ENCODE results near the gene PPP1R15A.
"Not testable (repeated sequence)": the region's sequence is repeated elsewhere in the genome, so short reads cannot be mapped to it uniquely, and the experiment has no call there.

Gene PPP1R15A

DNA sequence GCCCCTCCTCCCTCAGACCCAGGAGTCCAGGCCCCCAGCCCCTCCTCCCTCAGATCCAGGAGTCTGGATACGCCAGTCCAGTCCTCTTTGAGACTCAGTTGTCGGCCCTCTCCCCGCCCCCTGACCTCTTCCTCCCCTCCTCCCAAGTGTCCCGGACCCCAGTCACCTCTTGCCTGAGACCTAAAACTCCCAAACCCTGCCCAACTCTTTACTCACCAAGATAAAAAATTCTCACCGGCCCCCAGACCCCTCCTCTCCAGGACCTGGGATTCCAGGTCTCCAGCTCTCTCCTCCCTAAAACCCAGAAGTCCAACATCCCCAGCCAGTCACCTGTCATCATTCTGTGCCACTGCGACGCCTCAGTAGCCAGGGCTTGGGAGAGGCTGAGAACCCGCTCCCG lies 34.5 kb upstream of the PPP1R15A start:
- H3K36me3 ChIP-seq (ENCODE audit: control insufficient read depth in 1 of 2, insufficient read depth in 2 of 2, low read length in 2 of 2) = no peaks in the 10 kb centered on the region
- H3K4me3 ChIP-seq (ENCODE audit: low read depth in 1 of 2, low read length in 2 of 2) = no peak overlapping the region
- H3K27ac ChIP-seq (ENCODE audit: low read depth, low read length) = no peak overlapping the region
- no peak overlapping the region for H3K9ac ChIP-seq (ENCODE audit: low read depth in 1 of 2, low read length in 2 of 2)
- H3K27me3 ChIP-seq (ENCODE audit: control insufficient read depth in 1 of 2, insufficient read depth in 2 of 2, low read length in 2 of 2) = no peaks in the 10 kb centered on the region
- peaks cover 6 to 13% of the 10 kb centered on the region in 2 donors for H3K4me1 ChIP-seq (ENCODE audit: control insufficient read depth in 1 of 2, insufficient read depth in 2 of 2, low read length in 2 of 2)
- H3K9me3 ChIP-seq (ENCODE audit: control insufficient read depth in 1 of 2, low read length in 2 of 2) = no peaks in the 10 kb centered on the region

DNA sequence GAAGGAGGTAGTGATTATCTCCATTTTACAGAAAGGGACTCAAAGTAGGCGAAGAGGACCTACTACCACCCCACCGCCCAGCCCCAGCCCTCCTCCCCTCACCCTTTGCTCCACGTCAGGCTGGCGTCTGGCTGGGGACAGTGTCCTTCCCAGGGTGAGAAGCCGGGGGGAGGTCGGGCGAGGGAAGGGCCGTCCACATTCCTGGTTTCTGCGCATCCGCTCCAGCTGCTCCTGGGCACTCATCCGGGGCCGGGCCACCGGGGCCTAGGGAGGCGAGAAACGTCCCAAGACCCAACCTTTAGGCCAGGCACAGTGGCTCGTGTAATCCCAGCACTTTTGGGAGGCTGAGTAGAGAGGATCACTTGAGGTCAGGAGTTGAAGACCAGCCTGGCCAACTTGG lies 31.2 kb upstream of the PPP1R15A start:
- no peaks in the 10 kb centered on the region for H3K27me3 ChIP-seq (ENCODE audit: control insufficient read depth in 1 of 2, insufficient read depth in 2 of 2, low read length in 2 of 2)
- peaks cover 3 to 9% of the 10 kb centered on the region in 2 donors for H3K4me1 ChIP-seq (ENCODE audit: control insufficient read depth in 1 of 2, insufficient read depth in 2 of 2, low read length in 2 of 2)
- no peaks in the 10 kb centered on the region for H3K9me3 ChIP-seq (ENCODE audit: control insufficient read depth in 1 of 2, low read length in 2 of 2)
- no peak overlapping the region for H3K9ac ChIP-seq (ENCODE audit: low read depth in 1 of 2, low read length in 2 of 2)
- H3K4me3 ChIP-seq (ENCODE audit: low read depth in 1 of 2, low read length in 2 of 2) = no peak overlapping the region
- H3K27ac ChIP-seq (ENCODE audit: low read depth, low read length) = no peak overlapping the region
- H3K36me3 ChIP-seq (ENCODE audit: control insufficient read depth in 1 of 2, insufficient read depth in 2 of 2, low read length in 2 of 2) = peaks cover 3 to 4% of the 10 kb centered on the region in 2 donors

DNA sequence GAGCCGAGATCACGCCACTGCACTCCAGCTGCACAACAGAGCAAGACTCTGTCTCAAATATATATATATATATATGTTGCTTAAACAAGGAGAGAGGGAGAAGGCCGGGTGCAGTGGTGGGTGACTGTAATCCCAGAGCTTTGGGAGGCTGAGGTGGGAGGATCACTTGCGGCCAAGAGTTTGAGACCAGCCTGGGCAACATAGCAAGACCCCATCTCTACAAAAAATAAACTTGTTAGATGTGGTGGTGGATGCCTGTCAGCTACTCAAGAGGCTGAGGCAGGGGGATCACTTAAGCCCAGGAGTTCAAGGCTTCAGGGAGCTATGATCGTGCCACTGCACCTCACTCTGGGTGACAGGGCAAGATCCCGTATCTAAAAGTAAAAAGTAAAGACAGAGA lies 30.6 kb upstream of the PPP1R15A start:
- Histone ChIP-seq H3K4me3 (ENCODE audit: low read depth in 1 of 2, low read length in 2 of 2) (no peak overlapping the region), H3K36me3 (ENCODE audit: control insufficient read depth in 1 of 2, insufficient read depth in 2 of 2, low read length in 2 of 2) (peaks cover 3 to 4% of the 10 kb centered on the region in 2 donors), H3K9ac (ENCODE audit: low read depth in 1 of 2, low read length in 2 of 2) (no peak overlapping the region), H3K27ac (ENCODE audit: low read depth, low read length) (no peak overlapping the region), H3K4me1 (ENCODE audit: control insufficient read depth in 1 of 2, insufficient read depth in 2 of 2, low read length in 2 of 2) (peaks cover 0 to 4% of the 10 kb centered on the region in 2 donors), H3K27me3 (ENCODE audit: control insufficient read depth in 1 of 2, insufficient read depth in 2 of 2, low read length in 2 of 2) (no peaks in the 10 kb centered on the region), H3K9me3 (ENCODE audit: control insufficient read depth in 1 of 2, low read length in 2 of 2) (no peaks in the 10 kb centered on the region)

- Histone ChIP-seq H3K4me3 (ENCODE audit: low read depth in 1 of 2, low read length in 2 of 2) (no peak overlapping the region), H3K27me3 (ENCODE audit: control insufficient read depth in 1 of 2, insufficient read depth in 2 of 2, low read length in 2 of 2) (no peaks in the 10 kb centered on the region), H3K9me3 (ENCODE audit: control insufficient read depth in 1 of 2, low read length in 2 of 2) (no peaks in the 10 kb centered on the region), H3K9ac (ENCODE audit: low read depth in 1 of 2, low read length in 2 of 2) (no peak overlapping the region), H3K36me3 (ENCODE audit: control insufficient read depth in 1 of 2, insufficient read depth in 2 of 2, low read length in 2 of 2) (peaks cover 3 to 4% of the 10 kb centered on the region in 2 donors), H3K4me1 (ENCODE audit: control insufficient read depth in 1 of 2, insufficient read depth in 2 of 2, low read length in 2 of 2) (no peaks in the 10 kb centered on the region), H3K27ac (ENCODE audit: low read depth, low read length) (no peak overlapping the region)
Measured at GRCh38 chr19:48842789-48843162, 29.4 kb upstream of the PPP1R15A start.

DNA sequence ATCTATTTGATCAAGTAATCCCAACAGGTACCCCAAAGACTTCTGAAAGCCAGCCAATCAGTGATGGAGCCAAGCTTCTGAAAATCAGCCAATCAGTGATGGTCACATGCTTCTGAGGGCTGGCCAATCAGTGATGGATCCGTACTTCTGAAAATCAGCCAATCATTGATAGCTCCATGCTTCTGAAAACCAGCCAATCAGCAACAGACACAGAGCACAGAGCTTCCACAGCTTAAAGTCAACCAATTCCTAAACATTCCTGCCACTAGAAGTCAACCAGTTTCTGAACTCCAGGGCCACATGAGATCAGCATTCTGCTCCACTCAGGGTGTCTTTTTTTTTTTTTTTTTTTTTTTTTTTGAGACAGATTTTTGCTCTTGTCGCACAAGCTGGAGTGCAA lies 27.7 kb upstream of the PPP1R15A start:
- H3K9me3 ChIP-seq (ENCODE audit: control insufficient read depth in 1 of 2, low read length in 2 of 2) = no peaks in the 10 kb centered on the region
- H3K9ac ChIP-seq (ENCODE audit: low read depth in 1 of 2, low read length in 2 of 2) = no peak overlapping the region
- no peaks in the 10 kb centered on the region for H3K27me3 ChIP-seq (ENCODE audit: control insufficient read depth in 1 of 2, insufficient read depth in 2 of 2, low read length in 2 of 2)
- H3K36me3 ChIP-seq (ENCODE audit: control insufficient read depth in 1 of 2, insufficient read depth in 2 of 2, low read length in 2 of 2) = peaks cover 3 to 4% of the 10 kb centered on the region in 2 donors
- no peaks in the 10 kb centered on the region for H3K4me1 ChIP-seq (ENCODE audit: control insufficient read depth in 1 of 2, insufficient read depth in 2 of 2, low read length in 2 of 2)
- no peak overlapping the region for H3K27ac ChIP-seq (ENCODE audit: low read depth, low read length)
- no peak overlapping the region for H3K4me3 ChIP-seq (ENCODE audit: low read depth in 1 of 2, low read length in 2 of 2)

DNA sequence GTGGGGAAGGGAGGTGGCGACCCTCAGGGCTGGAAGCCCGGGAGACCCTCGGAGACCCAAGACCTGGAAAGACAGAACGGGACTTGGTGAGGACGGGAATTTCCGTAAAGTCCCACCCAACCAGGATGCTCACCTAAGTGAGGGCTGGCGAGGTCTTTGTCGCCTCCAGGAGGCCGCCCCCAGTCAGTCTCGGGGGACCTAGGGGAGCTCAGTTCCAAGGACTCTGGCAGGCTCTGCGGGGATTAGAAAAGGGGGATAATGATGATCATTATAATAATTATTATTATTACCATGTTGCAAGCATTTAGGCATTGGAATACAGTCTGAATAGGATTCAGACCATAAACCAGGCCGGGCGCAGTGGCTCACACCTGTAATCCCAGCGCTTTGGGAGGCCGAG lies 26.8 kb upstream of the PPP1R15A start:
- H3K9me3 ChIP-seq (ENCODE audit: control insufficient read depth in 1 of 2, low read length in 2 of 2) = no peaks in the 10 kb centered on the region
- H3K27ac ChIP-seq (ENCODE audit: low read depth, low read length) = no peak overlapping the region
- H3K36me3 ChIP-seq (ENCODE audit: control insufficient read depth in 1 of 2, insufficient read depth in 2 of 2, low read length in 2 of 2) = peaks cover 3 to 4% of the 10 kb centered on the region in 2 donors
- no peaks in the 10 kb centered on the region for H3K27me3 ChIP-seq (ENCODE audit: control insufficient read depth in 1 of 2, insufficient read depth in 2 of 2, low read length in 2 of 2)
- no peak overlapping the region for H3K9ac ChIP-seq (ENCODE audit: low read depth in 1 of 2, low read length in 2 of 2)
- no peak overlapping the region for H3K4me3 ChIP-seq (ENCODE audit: low read depth in 1 of 2, low read length in 2 of 2)
- no peaks in the 10 kb centered on the region for H3K4me1 ChIP-seq (ENCODE audit: control insufficient read depth in 1 of 2, insufficient read depth in 2 of 2, low read length in 2 of 2)

- H3K4me1 ChIP-seq (ENCODE audit: control insufficient read depth in 1 of 2, insufficient read depth in 2 of 2, low read length in 2 of 2); H3K27ac ChIP-seq (ENCODE audit: low read depth, low read length); H3K4me3 ChIP-seq (ENCODE audit: low read depth in 1 of 2, low read length in 2 of 2); H3K36me3 ChIP-seq (ENCODE audit: control insufficient read depth in 1 of 2, insufficient read depth in 2 of 2, low read length in 2 of 2); H3K9me3 ChIP-seq (ENCODE audit: control insufficient read depth in 1 of 2, low read length in 2 of 2); H3K9ac ChIP-seq (ENCODE audit: low read depth in 1 of 2, low read length in 2 of 2); H3K27me3 ChIP-seq (ENCODE audit: control insufficient read depth in 1 of 2, insufficient read depth in 2 of 2, low read length in 2 of 2): not testable (repeated sequence)
Measured at GRCh38 chr19:48846659-48847058, 25.6 kb upstream of the PPP1R15A start.

DNA sequence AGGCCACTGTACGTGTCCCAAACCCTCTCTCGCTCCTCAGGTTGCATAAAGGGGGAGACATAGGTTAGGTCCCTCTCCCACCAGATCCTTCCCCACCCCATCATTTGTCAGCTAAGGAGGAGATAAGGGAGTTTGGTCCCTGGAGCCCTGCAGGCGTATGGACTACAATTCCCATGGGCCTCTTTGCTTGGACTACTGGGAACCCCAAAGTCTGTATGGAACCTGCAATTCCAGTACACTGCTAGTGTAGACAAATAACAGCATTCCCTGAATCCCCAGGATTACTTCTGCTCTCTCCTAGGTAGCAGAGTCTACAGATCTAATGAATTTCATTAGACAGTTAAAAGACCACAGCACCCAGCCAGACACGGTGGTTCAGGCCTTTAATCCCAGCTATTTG lies 19.9 kb upstream of the PPP1R15A start:
- Histone ChIP-seq H3K4me1 (ENCODE audit: control insufficient read depth in 1 of 2, insufficient read depth in 2 of 2, low read length in 2 of 2) (no peaks in the 10 kb centered on the region), H3K27me3 (ENCODE audit: control insufficient read depth in 1 of 2, insufficient read depth in 2 of 2, low read length in 2 of 2) (no peaks in the 10 kb centered on the region), H3K36me3 (ENCODE audit: control insufficient read depth in 1 of 2, insufficient read depth in 2 of 2, low read length in 2 of 2) (no peaks in the 10 kb centered on the region), H3K9me3 (ENCODE audit: control insufficient read depth in 1 of 2, low read length in 2 of 2) (no peaks in the 10 kb centered on the region), H3K9ac (ENCODE audit: low read depth in 1 of 2, low read length in 2 of 2) (no peak overlapping the region), H3K4me3 (ENCODE audit: low read depth in 1 of 2, low read length in 2 of 2) (no peak overlapping the region), H3K27ac (ENCODE audit: low read depth, low read length) (no peak overlapping the region)

DNA sequence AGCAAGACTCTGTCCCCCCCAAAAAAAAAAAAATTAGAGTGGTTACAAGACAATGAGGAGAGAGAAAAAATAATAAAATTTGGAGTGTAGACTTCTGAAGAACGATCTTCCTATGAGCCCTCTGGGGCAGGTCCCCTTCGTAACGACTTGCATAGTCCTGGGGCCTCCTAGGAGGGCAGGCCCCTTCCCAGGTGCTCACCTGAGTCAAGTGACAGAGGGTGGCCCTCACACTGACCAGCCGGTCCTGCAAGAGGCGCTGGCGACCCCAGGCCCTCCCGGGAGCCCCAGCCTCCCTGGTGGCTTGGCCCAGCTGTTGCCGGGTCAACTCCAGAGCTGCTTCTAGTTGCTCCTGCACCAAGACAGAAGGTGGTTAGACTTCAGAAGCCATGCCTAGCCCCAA lies 18.7 kb upstream of the PPP1R15A start:
- H3K27me3 ChIP-seq (ENCODE audit: control insufficient read depth in 1 of 2, insufficient read depth in 2 of 2, low read length in 2 of 2) = no peaks in the 10 kb centered on the region
- no peaks in the 10 kb centered on the region for H3K4me1 ChIP-seq (ENCODE audit: control insufficient read depth in 1 of 2, insufficient read depth in 2 of 2, low read length in 2 of 2)
- H3K36me3 ChIP-seq (ENCODE audit: control insufficient read depth in 1 of 2, insufficient read depth in 2 of 2, low read length in 2 of 2) = no peaks in the 10 kb centered on the region
- no peak overlapping the region for H3K9ac ChIP-seq (ENCODE audit: low read depth in 1 of 2, low read length in 2 of 2)
- no peak overlapping the region for H3K27ac ChIP-seq (ENCODE audit: low read depth, low read length)
- H3K9me3 ChIP-seq (ENCODE audit: control insufficient read depth in 1 of 2, low read length in 2 of 2) = no peaks in the 10 kb centered on the region
- H3K4me3 ChIP-seq (ENCODE audit: low read depth in 1 of 2, low read length in 2 of 2) = no peak overlapping the region

DNA sequence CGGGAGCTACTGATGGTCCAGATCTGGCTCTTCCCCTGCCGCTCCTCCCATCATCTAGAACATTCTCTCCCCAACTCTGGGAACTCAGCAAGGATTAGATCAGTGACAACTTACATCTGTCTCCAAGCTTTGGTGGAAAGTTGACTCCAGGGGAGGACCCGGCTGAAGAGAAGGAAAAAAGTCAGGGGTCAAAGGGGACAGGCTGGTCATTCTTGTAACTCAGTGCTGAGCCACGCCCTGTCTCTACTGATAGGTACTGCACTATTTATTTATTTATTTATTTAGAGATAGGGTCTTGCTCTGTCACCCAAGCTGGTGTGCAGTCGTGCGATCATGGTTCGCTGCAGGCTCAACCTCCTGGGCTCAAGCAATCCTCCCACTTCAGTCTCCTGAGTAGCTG lies 18.1 kb upstream of the PPP1R15A start:
- no peaks in the 10 kb centered on the region for H3K9me3 ChIP-seq (ENCODE audit: control insufficient read depth in 1 of 2, low read length in 2 of 2)
- H3K4me3 ChIP-seq (ENCODE audit: low read depth in 1 of 2, low read length in 2 of 2) = no peak overlapping the region
- no peaks in the 10 kb centered on the region for H3K27me3 ChIP-seq (ENCODE audit: control insufficient read depth in 1 of 2, insufficient read depth in 2 of 2, low read length in 2 of 2)
- H3K36me3 ChIP-seq (ENCODE audit: control insufficient read depth in 1 of 2, insufficient read depth in 2 of 2, low read length in 2 of 2) = no peaks in the 10 kb centered on the region
- H3K27ac ChIP-seq (ENCODE audit: low read depth, low read length) = no peak overlapping the region
- H3K4me1 ChIP-seq (ENCODE audit: control insufficient read depth in 1 of 2, insufficient read depth in 2 of 2, low read length in 2 of 2) = no peaks in the 10 kb centered on the region
- no peak overlapping the region for H3K9ac ChIP-seq (ENCODE audit: low read depth in 1 of 2, low read length in 2 of 2)

GRCh38 chr19:48856921-48857320 lies 15.3 kb upstream of the PPP1R15A start:
- Histone ChIP-seq H3K9ac (ENCODE audit: low read depth in 1 of 2, low read length in 2 of 2) (no peak overlapping the region), H3K36me3 (ENCODE audit: control insufficient read depth in 1 of 2, insufficient read depth in 2 of 2, low read length in 2 of 2) (no peaks in the 10 kb centered on the region), H3K27me3 (ENCODE audit: control insufficient read depth in 1 of 2, insufficient read depth in 2 of 2, low read length in 2 of 2) (no peaks in the 10 kb centered on the region), H3K4me3 (ENCODE audit: low read depth in 1 of 2, low read length in 2 of 2) (no peak overlapping the region), H3K27ac (ENCODE audit: low read depth, low read length) (no peak overlapping the region), H3K9me3 (ENCODE audit: control insufficient read depth in 1 of 2, low read length in 2 of 2) (no peaks in the 10 kb centered on the region), H3K4me1 (ENCODE audit: control insufficient read depth in 1 of 2, insufficient read depth in 2 of 2, low read length in 2 of 2) (no peaks in the 10 kb centered on the region)

All from duodenal mucosa (tissue), 2 donors.